ENCODE results near the gene TACC3.

Gene TACC3

DNA sequence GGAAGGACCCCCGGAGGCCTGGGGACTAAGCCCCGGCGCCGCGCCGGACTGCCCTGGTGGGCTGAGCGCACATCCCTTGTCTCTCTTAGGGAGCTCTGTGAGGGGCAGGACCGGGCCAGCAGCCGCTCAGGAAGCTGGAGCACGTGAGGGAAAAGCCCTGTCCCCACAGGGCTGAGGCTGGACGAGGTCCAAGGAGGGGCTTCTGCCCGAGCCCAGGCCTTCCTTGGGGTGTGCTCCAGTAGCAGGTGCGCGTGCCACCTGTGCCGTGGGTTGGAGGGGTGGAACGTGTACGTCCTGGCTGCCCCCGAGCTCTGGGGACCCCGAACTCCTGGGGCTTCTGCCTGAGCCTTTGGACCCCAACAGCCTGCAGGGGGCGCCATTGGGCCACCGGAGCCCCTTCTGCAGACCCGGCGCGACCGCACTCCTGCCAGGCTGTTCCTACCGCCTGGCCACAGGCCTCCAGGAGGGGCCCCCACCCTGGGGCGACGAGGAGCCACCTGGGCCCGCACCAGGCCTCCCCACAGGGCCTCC, 27.2 kb downstream of the TACC3 start:
- peak; percentile 92 for DNase-seq

DNA sequence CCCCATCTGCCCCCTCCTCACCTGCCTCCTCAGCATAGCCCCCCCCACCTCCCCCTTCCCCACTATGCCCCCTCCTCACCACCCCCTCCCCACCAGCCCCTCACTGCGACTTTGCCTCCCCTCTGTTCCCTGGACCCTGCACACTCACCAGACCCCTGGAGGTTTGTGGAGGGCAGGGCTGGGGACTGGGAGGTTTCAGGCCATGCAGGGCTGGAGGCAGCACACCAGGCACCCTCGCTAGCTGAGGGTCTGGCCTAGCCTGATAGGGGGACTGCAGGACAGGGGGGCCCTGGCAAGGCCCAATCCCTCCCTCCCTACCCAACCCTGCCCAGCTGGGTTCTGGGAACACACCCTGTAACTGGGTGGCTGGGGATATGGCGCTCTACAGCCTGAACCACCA, 28.0 kb downstream of the TACC3 start:
- no peak for DNase-seq

DNA sequence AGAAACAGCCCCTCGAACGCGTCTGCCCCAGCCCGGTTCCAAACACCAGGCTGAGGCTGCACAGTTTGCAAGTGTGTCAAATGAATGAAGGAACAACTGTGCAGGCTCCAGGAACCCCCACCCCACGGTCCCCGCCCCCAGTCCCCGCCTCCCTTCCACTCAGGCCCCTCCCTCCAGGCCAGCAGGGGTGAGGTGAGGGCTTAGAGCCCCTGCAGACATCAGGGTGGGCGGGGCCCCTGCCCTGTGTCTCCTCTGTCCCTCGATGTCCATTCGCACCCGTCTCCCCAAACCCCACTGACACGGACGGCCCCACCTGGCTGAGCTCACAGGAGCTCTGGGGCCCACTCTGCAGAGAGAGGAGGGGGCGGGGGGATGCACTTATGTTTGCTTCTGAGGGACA, 28.5 kb downstream of the TACC3 start:
- no peak for DNase-seq

GRCh38 chr4:1750381-1751154, 29.2 kb downstream of the TACC3 start:
- DNase-seq: no peak

DNA sequence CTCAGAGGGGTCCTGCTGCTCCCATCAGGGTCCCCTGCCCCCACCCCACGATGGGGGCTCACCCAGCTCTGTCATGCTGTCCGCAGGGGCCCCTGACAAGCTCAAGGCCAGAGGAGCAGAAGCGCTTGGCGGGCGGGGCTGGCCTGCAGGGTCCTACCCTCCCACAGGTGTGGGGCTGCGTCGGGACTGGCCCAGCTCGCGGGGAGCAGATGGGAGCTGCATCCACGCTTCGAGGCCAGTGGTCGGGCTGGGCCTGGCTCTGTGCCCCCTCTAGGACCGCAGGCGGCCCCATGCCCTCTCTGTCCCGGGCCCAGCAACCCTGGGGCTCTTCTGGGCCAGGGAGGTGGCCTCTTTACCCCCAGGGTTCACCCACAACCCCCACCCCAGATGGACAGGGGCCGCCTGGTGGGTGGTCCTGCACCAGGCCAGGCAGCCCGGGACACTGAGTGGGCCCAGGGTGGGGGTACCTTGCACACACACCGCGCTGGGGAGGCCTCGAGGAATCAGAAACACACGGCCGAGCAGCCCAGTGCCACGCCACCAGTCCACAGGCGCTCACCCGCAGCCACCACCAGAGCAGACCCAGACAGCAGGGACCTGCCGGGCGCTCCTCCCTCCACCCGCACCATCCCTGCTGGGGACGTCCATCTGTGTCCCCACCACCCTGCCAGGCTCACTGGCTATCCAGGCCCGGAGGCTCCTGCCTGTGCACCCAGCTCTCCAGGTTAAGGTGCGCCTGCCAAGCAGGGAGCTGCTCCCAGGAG, 30.0 kb downstream of the TACC3 start:
- no peak for DNase-seq

DNA sequence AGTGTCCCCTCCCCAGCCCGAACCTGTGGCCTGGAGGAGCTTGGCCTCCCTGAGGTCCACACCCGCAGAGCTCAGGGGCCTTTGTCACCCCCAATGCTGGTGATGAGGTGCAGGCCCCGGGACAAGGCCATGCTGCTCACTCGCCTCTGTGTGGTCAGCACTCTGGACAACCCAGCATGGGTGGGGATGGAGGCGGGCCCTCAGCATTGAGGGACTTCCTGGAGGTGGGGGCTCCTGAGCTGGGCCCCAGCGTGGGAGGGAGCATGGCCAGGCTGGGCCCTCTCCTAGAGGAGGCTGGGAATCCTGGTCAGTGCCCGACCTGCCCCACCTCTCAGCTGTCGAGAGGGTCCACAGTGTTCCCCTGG, 30.6 kb downstream of the TACC3 start:
- DNase-seq: no peak

- peak; percentile 51 for DNase-seq
Observed at GRCh38 chr4:1752284-1753041, 31.1 kb downstream of the TACC3 start.

GRCh38 chr4:1753294-1753696, 32.0 kb downstream of the TACC3 start:
- DNase-seq: no peak

DNA sequence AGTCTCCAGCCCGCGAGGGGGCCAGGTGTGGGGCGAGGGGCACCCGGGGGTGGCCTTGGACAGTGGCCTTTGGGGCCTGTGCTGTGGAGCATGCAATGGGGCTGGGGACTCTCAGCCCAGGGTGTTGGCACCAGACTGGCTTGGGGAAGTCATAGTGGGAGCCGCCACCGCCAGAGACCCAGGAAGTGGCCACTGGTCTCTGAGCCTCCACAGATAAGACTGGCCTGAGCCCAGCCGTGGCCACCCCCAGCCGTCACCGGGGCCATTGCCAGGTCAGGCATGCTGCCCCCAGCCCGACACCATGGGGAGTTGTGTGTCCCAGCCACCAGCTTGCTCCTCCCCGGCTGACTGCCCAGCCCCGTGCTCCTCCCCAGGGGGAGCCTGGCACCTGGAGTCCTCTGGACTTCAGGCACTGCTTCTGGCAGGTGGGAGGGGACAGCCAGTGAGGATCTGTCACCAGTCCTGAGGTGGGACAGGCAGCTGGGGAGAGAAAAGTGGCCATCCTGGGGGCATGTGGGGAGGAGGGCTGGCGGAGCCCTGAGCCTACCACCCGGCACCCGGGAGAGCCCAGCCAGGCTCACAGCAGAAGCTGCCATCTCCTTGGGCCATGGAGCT, 32.5 kb downstream of the TACC3 start:
- DNase-seq: no peak

GRCh38 chr4:1754336-1754735, 33.0 kb downstream of the TACC3 start:
- DNase-seq: no peak

- no peak for DNase-seq
Observed at GRCh38 chr4:1755297-1755696, 34.0 kb downstream of the TACC3 start.

DNA sequence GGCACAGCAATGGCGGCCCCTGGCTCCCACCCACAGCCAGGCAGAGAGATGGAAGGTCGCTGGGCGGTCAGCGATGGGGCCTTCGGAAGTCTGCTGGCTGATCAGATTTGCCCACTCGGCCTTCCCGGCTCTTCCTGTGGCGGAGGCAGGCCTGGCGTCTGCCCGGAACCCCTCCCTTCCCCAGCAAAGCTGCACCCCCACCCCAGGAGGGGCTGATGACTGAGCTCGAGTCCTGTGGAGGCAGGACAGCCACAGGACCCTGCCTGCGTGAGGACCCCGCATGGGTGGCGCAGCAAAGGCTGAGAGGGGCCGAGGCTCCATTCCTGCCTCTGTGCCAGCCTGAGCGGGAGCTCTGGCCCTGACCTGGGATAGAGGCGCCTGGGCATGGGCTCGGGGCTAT, 34.8 kb downstream of the TACC3 start:
- no peak for DNase-seq

GRCh38 chr4:1756893-1757779, 35.8 kb downstream of the TACC3 start:
- no peak for DNase-seq

DNA sequence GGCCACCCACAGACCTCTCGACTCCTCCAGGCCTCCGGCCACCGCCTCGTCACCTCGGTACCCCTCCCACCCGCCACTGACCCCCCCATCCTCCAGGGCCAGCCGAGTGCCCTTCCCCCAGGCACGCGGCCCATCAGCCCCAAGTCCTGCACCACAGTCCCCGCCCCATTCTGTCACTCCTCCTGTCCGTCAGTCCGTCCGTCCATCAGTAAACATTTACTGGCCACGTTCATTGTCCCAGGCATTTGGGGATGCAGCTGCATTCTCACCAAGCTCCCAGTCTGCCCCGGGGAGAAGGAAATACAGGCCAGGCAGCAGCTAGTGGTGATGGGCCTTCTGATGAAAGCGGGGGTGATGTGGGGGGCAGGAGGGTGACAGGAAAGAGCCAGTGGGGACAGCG, 36.5 kb downstream of the TACC3 start:
- no peak for DNase-seq

DNA sequence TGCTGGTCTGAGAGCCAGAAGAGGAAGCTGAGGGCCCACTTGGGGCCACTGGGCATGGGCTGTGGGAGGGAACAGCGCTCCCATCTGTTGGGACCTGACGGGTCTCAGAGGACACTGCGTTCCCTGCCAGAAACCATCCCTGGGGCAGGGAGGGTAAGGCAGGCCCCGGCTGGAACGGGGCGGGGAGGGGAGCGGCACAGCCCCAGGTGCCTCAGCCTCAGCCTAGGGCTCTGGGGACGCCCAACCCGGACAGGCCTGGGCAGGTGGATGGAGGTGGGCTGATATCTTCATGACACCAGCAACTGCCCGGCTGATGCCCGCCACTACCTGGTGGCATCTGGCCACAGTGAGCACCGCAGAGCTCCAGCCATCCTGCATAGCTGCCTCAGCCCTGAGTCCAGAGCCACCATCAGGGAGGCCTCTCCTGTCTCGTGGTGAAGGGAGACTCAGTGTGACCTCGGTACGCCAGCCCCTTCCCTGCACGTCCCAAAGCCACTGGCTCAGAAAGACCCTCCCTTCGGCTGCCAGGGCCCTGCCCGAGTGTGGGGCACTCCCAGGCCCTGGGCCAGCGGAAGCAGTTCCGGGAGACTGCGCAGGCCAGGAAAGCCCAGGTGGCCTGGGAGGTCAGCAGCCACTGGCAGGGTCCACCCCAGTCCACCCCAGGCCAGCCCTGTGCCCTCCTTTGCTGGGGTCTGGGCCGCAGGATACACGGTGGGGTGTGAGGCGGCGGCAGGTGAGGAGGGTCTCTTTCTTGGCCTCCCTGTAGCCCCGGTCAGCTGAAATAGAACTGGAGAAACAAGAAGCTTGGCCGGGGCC, 37.2 kb downstream of the TACC3 start:
- DNase-seq: no peak

DNA sequence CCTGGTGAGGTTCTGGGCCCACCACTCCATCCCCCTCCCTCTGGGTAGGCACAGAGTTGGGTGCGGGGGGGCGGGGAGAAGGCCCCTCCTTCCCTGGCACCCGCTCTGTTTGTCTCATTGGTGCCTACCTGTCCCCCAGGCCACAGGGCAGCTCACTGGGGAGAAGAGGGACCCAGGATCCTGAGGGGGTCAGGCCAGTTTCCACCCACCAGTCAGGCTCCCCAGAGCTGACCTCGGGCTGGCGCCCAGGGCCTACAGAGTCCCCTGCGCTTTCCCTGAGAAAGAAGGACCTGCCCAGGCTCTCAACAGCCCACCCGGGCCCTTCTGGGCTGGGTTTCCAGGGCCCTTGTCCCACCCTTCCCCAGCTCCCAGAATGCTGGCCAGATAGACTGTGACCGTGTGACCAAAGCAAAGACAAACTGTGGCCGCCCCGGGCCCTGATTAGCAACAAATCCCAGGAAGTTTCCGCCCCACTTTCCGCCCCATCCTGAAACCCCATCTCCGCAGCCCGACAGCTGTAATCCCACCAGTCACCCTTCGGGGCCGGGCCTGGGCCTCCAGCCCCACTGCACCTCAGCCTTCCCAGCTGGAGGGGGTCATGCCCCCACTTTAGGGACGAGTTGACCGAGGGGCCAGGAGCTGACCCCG, 38.0 kb downstream of the TACC3 start:
- no peak for DNase-seq

GRCh38 chr4:1759818-1760223, 38.5 kb downstream of the TACC3 start:
- DNase-seq: no peak

GRCh38 chr4:1760521-1761071, 39.3 kb downstream of the TACC3 start:
- no peak for DNase-seq

- DNase-seq: no peak
Observed at GRCh38 chr4:1761130-1761689, 39.9 kb downstream of the TACC3 start.

All from activated CD4-positive, alpha-beta T cell treated with anti-CD3 and anti-CD28 coated beads, Interleukin-2, Interleukin-6, amounts not matched to agents 100 ng/mL and 50 ng/mL, durations not matched to agents 16 hours and 8 hours (primary cell).